Hippocampal formation (tissue), 2 donors: Measurements from ENCODE around the gene FXR2.

ENCODE experiments used
- DNase-seq, 2 donors: peaks; one replicate each; lab custom pipeline; 2025; lab: John Stamatoyannopoulos, UW

Gene FXR2

GRCh38 chr17:7573324-7574080 is 41.2 kb downstream of the FXR2 start:
- peak; percentile 83 to 85 for DNase-seq

- peak; percentile 99 to 100 for DNase-seq
Observed at GRCh38 chr17:7572588-7573323, 41.9 kb downstream of the FXR2 start.

GRCh38 chr17:7572338-7572587 is 42.4 kb downstream of the FXR2 start:
- no peak for DNase-seq

GRCh38 chr17:7570351-7570750 is 44.3 kb downstream of the FXR2 start:
- DNase-seq = no peak

GRCh38 chr17:7569571-7569970 is 45.1 kb downstream of the FXR2 start:
- no peak for DNase-seq

GRCh38 chr17:7563115-7563869 is 51.4 kb downstream of the FXR2 start:
- DNase-seq = no peak

GRCh38 chr17:7562208-7562605 is 52.5 kb downstream of the FXR2 start:
- no peak for DNase-seq

GRCh38 chr17:7561589-7562207 is 53.0 kb downstream of the FXR2 start, which contains the start of gene SENP3:
Gene SENP3 (plus strand): TSS chr17:7561919. CDS start chr17:7563077, 1,158 bp downstream.
- DNase-seq = peak; percentile 74 to 80

- peak; percentile 77 to 78 for DNase-seq
Observed at GRCh38 chr17:7561028-7561575, 53.6 kb downstream of the FXR2 start.

GRCh38 chr17:7560172-7561027 is 54.3 kb downstream of the FXR2 start:
- no peak for DNase-seq

- no peak for DNase-seq
Observed at GRCh38 chr17:7559320-7560171, 55.2 kb downstream of the FXR2 start.

- DNase-seq = peak in 1 of 2 donors; percentile 53
Observed at GRCh38 chr17:7558544-7559319, 56.0 kb downstream of the FXR2 start, which contains the start of gene TNFSF13. Gene TNFSF13 (plus strand): TSS chr17:7558750. CDS start chr17:7559040, 290 bp downstream.

- peak; percentile 61 to 65 for DNase-seq
Observed at GRCh38 chr17:7557775-7558543, 56.7 kb downstream of the FXR2 start.

GRCh38 chr17:7557147-7557764 is 57.4 kb downstream of the FXR2 start:
- no peak for DNase-seq

GRCh38 chr17:7556627-7557026 is 58.1 kb downstream of the FXR2 start:
- no peak for DNase-seq

GRCh38 chr17:7555320-7555948 is 59.3 kb downstream of the FXR2 start:
- DNase-seq = no peak

- DNase-seq = no peak
Observed at GRCh38 chr17:7553356-7553755, 61.3 kb downstream of the FXR2 start.
